Measurements from ENCODE around the gene HHIP.

DNA sequence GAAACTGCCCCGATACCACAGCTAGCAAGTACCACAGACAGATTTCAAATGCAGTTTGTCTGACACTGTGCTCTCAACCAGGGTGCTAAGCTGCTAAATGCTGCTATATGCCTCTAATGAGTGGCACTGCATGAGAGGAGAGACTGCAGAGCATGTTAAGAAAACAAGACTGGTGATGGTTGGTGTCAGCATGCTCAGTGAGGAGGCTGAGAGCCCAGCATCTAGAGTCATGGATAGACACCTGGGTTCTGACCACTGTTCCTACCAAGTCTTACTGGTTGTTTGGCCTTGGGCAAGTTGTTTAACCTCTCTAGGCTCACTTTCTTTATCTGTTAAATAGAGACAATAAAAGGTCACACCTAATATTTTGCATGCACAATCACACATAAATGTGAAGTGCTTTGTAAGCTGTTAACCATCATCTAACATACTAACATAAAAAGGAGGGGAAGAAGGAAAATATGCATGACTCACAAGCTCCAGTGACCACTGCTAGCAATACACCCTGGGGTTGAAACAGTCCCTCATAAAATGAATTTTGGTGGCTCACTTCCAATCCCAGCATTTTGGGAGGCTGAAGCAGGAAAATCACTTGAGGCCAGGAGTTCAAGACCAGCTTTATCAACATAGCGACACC is 20.7 kb downstream of the HHIP start:
- TF ChIP-seq, protein P1, sequence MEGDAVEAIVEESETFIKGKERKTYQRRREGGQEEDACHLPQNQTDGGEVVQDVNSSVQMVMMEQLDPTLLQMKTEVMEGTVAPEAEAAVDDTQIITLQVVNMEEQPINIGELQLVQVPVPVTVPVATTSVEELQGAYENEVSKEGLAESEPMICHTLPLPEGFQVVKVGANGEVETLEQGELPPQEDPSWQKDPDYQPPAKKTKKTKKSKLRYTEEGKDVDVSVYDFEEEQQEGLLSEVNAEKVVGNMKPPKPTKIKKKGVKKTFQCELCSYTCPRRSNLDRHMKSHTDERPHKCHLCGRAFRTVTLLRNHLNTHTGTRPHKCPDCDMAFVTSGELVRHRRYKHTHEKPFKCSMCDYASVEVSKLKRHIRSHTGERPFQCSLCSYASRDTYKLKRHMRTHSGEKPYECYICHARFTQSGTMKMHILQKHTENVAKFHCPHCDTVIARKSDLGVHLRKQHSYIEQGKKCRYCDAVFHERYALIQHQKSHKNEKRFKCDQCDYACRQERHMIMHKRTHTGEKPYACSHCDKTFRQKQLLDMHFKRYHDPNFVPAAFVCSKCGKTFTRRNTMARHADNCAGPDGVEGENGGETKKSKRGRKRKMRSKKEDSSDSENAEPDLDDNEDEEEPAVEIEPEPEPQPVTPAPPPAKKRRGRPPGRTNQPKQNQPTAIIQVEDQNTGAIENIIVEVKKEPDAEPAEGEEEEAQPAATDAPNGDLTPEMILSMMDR (conservative IDR thresholded peaks at IDR 0.05), result no peak
- TF ChIP-seq EZH2 (IDR thresholded peaks at IDR 0.05; ENCODE audit: low read depth), result no peak
